C4-2B (cell line): ENCODE results near the gene ANKRD11.

Source experiments
- H3K27ac ChIP-seq: fragments of 450-650 bp; 2 replicates; pipeline ENCODE4 v1.5.1; 2017
- CTCF ChIP-seq: fragments of 450-650 bp; conservative IDR thresholded peaks from 2 replicates; pipeline ENCODE4 v1.5.1; 2017; ENCODE audit warnings: mild to moderate bottlenecking
- ZFX ChIP-seq: fragments of 450-650 bp; IDR thresholded peaks from 2 replicates; pipeline ENCODE4 v1.6.1; 2017

ANKRD11 gene

GRCh38 chr16:89233678-89234490 lies 256.5 kb downstream of the ANKRD11 start:
- TF ChIP-seq CTCF: no peak
- H3K27ac ChIP-seq: no peak overlapping the region

GRCh38 chr16:89232107-89232506 lies 258.3 kb downstream of the ANKRD11 start:
- no peak for TF ChIP-seq CTCF
- TF ChIP-seq ZFX: no peak
- no peak overlapping the region for H3K27ac ChIP-seq

- H3K27ac ChIP-seq: no peak overlapping the region
- no peak for TF ChIP-seq ZFX
- TF ChIP-seq CTCF: no peak
These were observed 260.1 kb downstream of the ANKRD11 start for GRCh38 chr16:89230255-89230654.

- H3K27ac ChIP-seq: no peak overlapping the region
- TF ChIP-seq CTCF (no peak), ZFX (no peak)
These were observed 265.7 kb downstream of the ANKRD11 start for GRCh38 chr16:89224665-89225064.

GRCh38 chr16:89222931-89223330 lies 267.4 kb downstream of the ANKRD11 start:
- no peak for TF ChIP-seq ZFX
- no peak for TF ChIP-seq CTCF
- no peak overlapping the region for H3K27ac ChIP-seq

GRCh38 chr16:89221604-89222003 lies 268.8 kb downstream of the ANKRD11 start:
- TF ChIP-seq ZFX (no peak), CTCF (no peak)
- H3K27ac ChIP-seq: no peak overlapping the region

- TF ChIP-seq CTCF (no peak), ZFX (no peak)
- H3K27ac ChIP-seq: no peak overlapping the region
These were observed 271.0 kb downstream of the ANKRD11 start for GRCh38 chr16:89219365-89219764.
